Left colon (tissue), 2 donors: ENCODE measurements around the gene METTL25B. TPM values are rescaled to one million over a fixed set of nuclear protein-coding genes. Genes with fewer than 3 reads are reported as not detected.

Experiments used
- ATAC-seq: fragments of 200-7000 bp; cut with Tn5 transposase; one replicate; pipeline ENCODE4 v1.9.1; 2020; ENCODE audit warnings: mild to moderate bottlenecking, moderate library complexity
- DNase-seq, 2 donors: peaks; one replicate each; pipeline ENCODE4 v3.0.0-alpha.2; 2020
- intact Hi-C, 2 donors: fragments of 100-400 bp; cut with DNase I in 1 of 2; cut with micrococcal nuclease in 1 of 2; formaldehyde crosslinking; loops; one replicate each; pipeline versions ENCODE4 v1.11.2 to v1.14.0; 2022; cut with DNase I, micrococcal nuclease
- total RNA-seq, 2 donors: library from RNA; stranded (reverse); fragmentation: NEBNext Ultra II Directional; extraction: Animal tissue kit (Norgen Biotek cat#: 25700); gene quantifications; one replicate each; pipeline ENCODE4 v1.2.1, GENCODE V29; 2021
- donor health status: DM: no; HTN: no; CAD: no.
- donor health status: DM: yes; HTN: yes; CAD: no.

Gene METTL25B
- total RNA-seq, 2 donors from 2014 or later: 40.6 to 47.9 TPM

- intact Hi-C loops: no loop called here
- DNase-seq (no peak), ATAC-seq (no peak)
These were observed 31.5 kb upstream of the METTL25B start for GRCh38 chr1:156696755-156697154.

- ATAC-seq (no peak), DNase-seq (no peak)
- intact Hi-C loops: no loop called here
These were observed 30.8 kb upstream of the METTL25B start for GRCh38 chr1:156697481-156697880.

- ATAC-seq (no peak), DNase-seq (no peak)
- intact Hi-C loops: no loop called here
These were observed 29.3 kb upstream of the METTL25B start for GRCh38 chr1:156698995-156699394.

- no peak for DNase-seq
- intact Hi-C loops: no loop called here
- no peak for ATAC-seq
These were observed 27.3 kb upstream of the METTL25B start for GRCh38 chr1:156700736-156701531.

- ATAC-seq: no peak
- DNase-seq: no peak
- intact Hi-C loops: no loop called here
These were observed 24.9 kb upstream of the METTL25B start for GRCh38 chr1:156703336-156703735.

GRCh38 chr1:156703741-156704140, 24.5 kb upstream of the METTL25B start:
- ATAC-seq (no peak), DNase-seq (no peak)
- intact Hi-C loops: no loop called here

- no peak for ATAC-seq
- no peak for DNase-seq
- intact Hi-C loops: no loop called here
These were observed 24.0 kb upstream of the METTL25B start for GRCh38 chr1:156704166-156704711.

GRCh38 chr1:156704930-156705320, 23.3 kb upstream of the METTL25B start:
- ATAC-seq (no peak), DNase-seq (peak; percentile 26 to 48)
- intact Hi-C loops: no loop called here

- ATAC-seq (no peak), DNase-seq (peak in 1 of 2 donors; percentile 35)
- intact Hi-C loops: no loop called here
These were observed 22.9 kb upstream of the METTL25B start, which contains the start of gene CRABP2 for GRCh38 chr1:156705321-156705917. CRABP2 (minus strand) TSS chr1:156705583; CDS start chr1:156705446, 137 bp downstream.

- DNase-seq: peak in 1 of 2 donors; percentile 76
- intact Hi-C loops: no loop called here
- ATAC-seq: peak; percentile 43
These were observed 22.2 kb upstream of the METTL25B start for GRCh38 chr1:156705918-156706656.

GRCh38 chr1:156706657-156707416, 21.4 kb upstream of the METTL25B start:
- peak; percentile 45 for ATAC-seq
- DNase-seq: peak; percentile 61 to 71
- intact Hi-C loops: no loop called here

GRCh38 chr1:156707417-156708217, 20.7 kb upstream of the METTL25B start:
- ATAC-seq: no peak
- intact Hi-C loops: no loop called here
- no peak for DNase-seq

GRCh38 chr1:156708218-156708661, 20.0 kb upstream of the METTL25B start:
- intact Hi-C loops: no loop called here
- no peak for DNase-seq
- ATAC-seq: no peak

- DNase-seq (no peak), ATAC-seq (no peak)
- intact Hi-C loops: no loop called here
These were observed 19.2 kb upstream of the METTL25B start for GRCh38 chr1:156709031-156709430.

GRCh38 chr1:156709757-156710489, 18.3 kb upstream of the METTL25B start:
- intact Hi-C loops: no loop called here
- peak; percentile 67 to 69 for DNase-seq
- peak; percentile 89 for ATAC-seq

- intact Hi-C loops: no loop called here
- DNase-seq (no peak), ATAC-seq (no peak)
These were observed 17.1 kb upstream of the METTL25B start for GRCh38 chr1:156711011-156711817.
